HG03103 (cell line): ENCODE measurements around the gene MGAT4B.

Source experiments
- ATAC-seq: cut with Tn5 transposase; IDR thresholded peaks from one replicate; pipeline ENCODE4 v1.9.1; 2021; ENCODE audit warnings: low read depth; ENCODE audit not compliant: unreplicated experiment

The MGAT4B gene

GRCh38 chr5:179774442-179774841 lies 32.2 kb downstream of the MGAT4B start:
- no peak for ATAC-seq

GRCh38 chr5:179773686-179774040 lies 33.0 kb downstream of the MGAT4B start:
- no peak for ATAC-seq

GRCh38 chr5:179772351-179772750 lies 34.3 kb downstream of the MGAT4B start:
- no peak for ATAC-seq

- no peak for ATAC-seq
Observed at GRCh38 chr5:179771311-179771895, 35.3 kb downstream of the MGAT4B start.

- no peak for ATAC-seq
Observed at GRCh38 chr5:179769796-179770195, 36.9 kb downstream of the MGAT4B start.

- ATAC-seq: no peak
Observed at GRCh38 chr5:179769271-179769670, 37.4 kb downstream of the MGAT4B start.

GRCh38 chr5:179768326-179769085 lies 38.2 kb downstream of the MGAT4B start:
- no peak for ATAC-seq

GRCh38 chr5:179767496-179768100 lies 39.1 kb downstream of the MGAT4B start:
- no peak for ATAC-seq

- ATAC-seq: no peak
Observed at GRCh38 chr5:179766726-179767455, 39.8 kb downstream of the MGAT4B start.

- ATAC-seq: no peak
Observed at GRCh38 chr5:179766021-179766725, 40.5 kb downstream of the MGAT4B start.

GRCh38 chr5:179765400-179765799 lies 41.3 kb downstream of the MGAT4B start:
- ATAC-seq: no peak

GRCh38 chr5:179764056-179764455 lies 42.6 kb downstream of the MGAT4B start:
- ATAC-seq: no peak

- no peak for ATAC-seq
Observed at GRCh38 chr5:179763215-179763945, 43.3 kb downstream of the MGAT4B start.

GRCh38 chr5:179762781-179763176 lies 43.9 kb downstream of the MGAT4B start:
- ATAC-seq: no peak

GRCh38 chr5:179762079-179762780 lies 44.4 kb downstream of the MGAT4B start:
- no peak for ATAC-seq

- ATAC-seq: no peak
Observed at GRCh38 chr5:179759581-179760551, 46.8 kb downstream of the MGAT4B start.

GRCh38 chr5:179758955-179759354 lies 47.7 kb downstream of the MGAT4B start:
- ATAC-seq: no peak

- ATAC-seq: no peak
Observed at GRCh38 chr5:179755022-179755421, 51.6 kb downstream of the MGAT4B start.
